ENCODE data around the gene PTPN6.

- TF ChIP-seq FOXK2 (IDR thresholded peaks at IDR 0.05): no peak
- TF ChIP-seq EP300 (IDR thresholded peaks at IDR 0.05; ENCODE audit: borderline replicate concordance in 1 of 2, control insufficient read depth in 1 of 2, low read depth in 2 of 2, low read length in 2 of 2): no peak
- TF ChIP-seq CHD1 (IDR thresholded peaks at IDR 0.05; ENCODE audit: low read depth, low read length): no peak
- TF ChIP-seq TCF7 (IDR thresholded peaks at IDR 0.05; ENCODE audit: borderline replicate concordance): no peak
- TF ChIP-seq NRF1 (conservative IDR thresholded peaks at IDR 0.05; ENCODE audit: low read depth, low read length): no peak
- no peak for TF ChIP-seq KAT2A (conservative IDR thresholded peaks at IDR 0.05; ENCODE audit: control insufficient read depth, low read depth, low read length)
- TF ChIP-seq, protein P1, sequence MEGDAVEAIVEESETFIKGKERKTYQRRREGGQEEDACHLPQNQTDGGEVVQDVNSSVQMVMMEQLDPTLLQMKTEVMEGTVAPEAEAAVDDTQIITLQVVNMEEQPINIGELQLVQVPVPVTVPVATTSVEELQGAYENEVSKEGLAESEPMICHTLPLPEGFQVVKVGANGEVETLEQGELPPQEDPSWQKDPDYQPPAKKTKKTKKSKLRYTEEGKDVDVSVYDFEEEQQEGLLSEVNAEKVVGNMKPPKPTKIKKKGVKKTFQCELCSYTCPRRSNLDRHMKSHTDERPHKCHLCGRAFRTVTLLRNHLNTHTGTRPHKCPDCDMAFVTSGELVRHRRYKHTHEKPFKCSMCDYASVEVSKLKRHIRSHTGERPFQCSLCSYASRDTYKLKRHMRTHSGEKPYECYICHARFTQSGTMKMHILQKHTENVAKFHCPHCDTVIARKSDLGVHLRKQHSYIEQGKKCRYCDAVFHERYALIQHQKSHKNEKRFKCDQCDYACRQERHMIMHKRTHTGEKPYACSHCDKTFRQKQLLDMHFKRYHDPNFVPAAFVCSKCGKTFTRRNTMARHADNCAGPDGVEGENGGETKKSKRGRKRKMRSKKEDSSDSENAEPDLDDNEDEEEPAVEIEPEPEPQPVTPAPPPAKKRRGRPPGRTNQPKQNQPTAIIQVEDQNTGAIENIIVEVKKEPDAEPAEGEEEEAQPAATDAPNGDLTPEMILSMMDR (IDR thresholded peaks at IDR 0.05 in 2 of 3, conservative IDR thresholded peaks at IDR 0.05 in 1 of 3; ENCODE audit: control insufficient read depth in 2 of 3, extremely low read depth in 1 of 3, insufficient read depth in 1 of 3, low read depth in 3 of 3, low read length in 3 of 3): no peak
- TF ChIP-seq, protein P2, sequence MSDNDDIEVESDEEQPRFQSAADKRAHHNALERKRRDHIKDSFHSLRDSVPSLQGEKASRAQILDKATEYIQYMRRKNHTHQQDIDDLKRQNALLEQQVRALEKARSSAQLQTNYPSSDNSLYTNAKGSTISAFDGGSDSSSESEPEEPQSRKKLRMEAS (IDR thresholded peaks at IDR 0.05; ENCODE audit: low read depth, low read length): no peak
- TF ChIP-seq FOXM1 (IDR thresholded peaks at IDR 0.05; ENCODE audit: low read depth, low read length): no peak
- no peak for TF ChIP-seq POLR2AphosphoS5 (IDR thresholded peaks at IDR 0.05; ENCODE audit: low read length)
- TF ChIP-seq NKRF (conservative IDR thresholded peaks at IDR 0.05): no peak
- TF ChIP-seq ZBED1 (IDR thresholded peaks at IDR 0.05; ENCODE audit: borderline replicate concordance): no peak
Observed at GRCh38 chr12:6928022-6928702, 23.0 kb upstream of the PTPN6 start.

Measured in GM12878 (cell line).